ENCODE measurements around the gene CNN2. TPM values are rescaled to one million over a fixed set of nuclear protein-coding genes. Genes with fewer than 3 reads are reported as not detected.

Gene CNN2
- total and polyA plus RNA-seq, 2 donors, result 73.3 to 97.1 TPM

GRCh38 chr19:1062387-1063029 lies 36.1 kb downstream of the CNN2 start:
- Histone ChIP-seq H3K27ac (ENCODE audit: low read depth) (no peak overlapping the region), H3K4me3 (ENCODE audit: low read depth, low read length) (no peak overlapping the region), H3K36me3 (ENCODE audit: insufficient read depth) (no peaks in the 10 kb centered on the region), H3K4me1 (ENCODE audit: insufficient read depth) (peaks cover 2% of the 10 kb centered on the region)
- no peak for DNase-seq (ENCODE audit: extremely low spot score)
- 78% methylated on average over 17 of the region's 17 CpGs for WGBS

GRCh38 chr19:1063030-1063908 lies 36.9 kb downstream of the CNN2 start:
- DNase-seq (ENCODE audit: extremely low spot score), result no peak
- H3K36me3 ChIP-seq (ENCODE audit: insufficient read depth), result no peaks in the 10 kb centered on the region
- H3K4me1 ChIP-seq (ENCODE audit: insufficient read depth), result peaks cover 2% of the 10 kb centered on the region
- no peak overlapping the region for H3K4me3 ChIP-seq (ENCODE audit: low read depth, low read length)
- 81% methylated on average over 37 of the region's 37 CpGs for WGBS
- no peak overlapping the region for H3K27ac ChIP-seq (ENCODE audit: low read depth)

GRCh38 chr19:1063909-1064660 lies 37.7 kb downstream of the CNN2 start:
- Histone ChIP-seq H3K36me3 (ENCODE audit: insufficient read depth) (no peaks in the 10 kb centered on the region), H3K4me3 (ENCODE audit: low read depth, low read length) (no peak overlapping the region), H3K27ac (ENCODE audit: low read depth) (no peak overlapping the region), H3K4me1 (ENCODE audit: insufficient read depth) (peaks cover 2% of the 10 kb centered on the region)
- WGBS, result 76% methylated on average over 37 of the region's 37 CpGs
- DNase-seq (ENCODE audit: extremely low spot score), result no peak

GRCh38 chr19:1064661-1065605 lies 38.5 kb downstream of the CNN2 start:
- DNase-seq (ENCODE audit: extremely low spot score), result no peak
- 10% methylated on average over 60 of the region's 60 CpGs for WGBS
- no peak overlapping the region for H3K27ac ChIP-seq (ENCODE audit: low read depth)
- no peak overlapping the region for H3K4me3 ChIP-seq (ENCODE audit: low read depth, low read length)
- H3K4me1 ChIP-seq (ENCODE audit: insufficient read depth), result peaks cover 2% of the 10 kb centered on the region
- no peaks in the 10 kb centered on the region for H3K36me3 ChIP-seq (ENCODE audit: insufficient read depth)

- Histone ChIP-seq H3K4me1 (ENCODE audit: insufficient read depth) (peaks cover 2% of the 10 kb centered on the region), H3K36me3 (ENCODE audit: insufficient read depth) (no peaks in the 10 kb centered on the region), H3K27ac (ENCODE audit: low read depth) (no peak overlapping the region), H3K4me3 (ENCODE audit: low read depth, low read length) (no peak overlapping the region)
- no peak for DNase-seq (ENCODE audit: extremely low spot score)
- WGBS, result 56% methylated on average over 17 of the region's 17 CpGs
Measured at GRCh38 chr19:1065606-1066109, 39.2 kb downstream of the CNN2 start.

- no peak for DNase-seq (ENCODE audit: extremely low spot score)
- H3K4me3 ChIP-seq (ENCODE audit: low read depth, low read length), result no peak overlapping the region
- no peak overlapping the region for H3K27ac ChIP-seq (ENCODE audit: low read depth)
- WGBS, result 31% methylated on average over 17 of the region's 17 CpGs
- H3K4me1 ChIP-seq (ENCODE audit: insufficient read depth), result peaks cover 3% of the 10 kb centered on the region
- H3K36me3 ChIP-seq (ENCODE audit: insufficient read depth), result no peaks in the 10 kb centered on the region
Measured at GRCh38 chr19:1066251-1066747, 39.9 kb downstream of the CNN2 start.

- Histone ChIP-seq H3K4me1 (ENCODE audit: insufficient read depth) (peaks cover 3% of the 10 kb centered on the region), H3K4me3 (ENCODE audit: low read depth, low read length) (peak within 1 kb of the TSS; percentile 42), H3K27ac (ENCODE audit: low read depth) (no peak within 1 kb of the TSS), H3K36me3 (ENCODE audit: insufficient read depth) (no peaks in the 10 kb centered on the region)
- DNase-seq (ENCODE audit: extremely low spot score), result no peak
- WGBS, result 5% methylated on average over 61 of the region's 61 CpGs
Measured at GRCh38 chr19:1066748-1067340, 40.4 kb downstream of the CNN2 start, which contains the start of gene ARHGAP45. ARHGAP45 (plus strand) TSS chr19:1067167; CDS start chr19:1067406, 239 bp downstream.

- H3K27ac ChIP-seq (ENCODE audit: low read depth), result no peak overlapping the region
- H3K4me1 ChIP-seq (ENCODE audit: insufficient read depth), result peaks cover 3% of the 10 kb centered on the region
- H3K4me3 ChIP-seq (ENCODE audit: low read depth, low read length), result peak overlapping the region; percentile 42
- DNase-seq (ENCODE audit: extremely low spot score), result no peak
- no peaks in the 10 kb centered on the region for H3K36me3 ChIP-seq (ENCODE audit: insufficient read depth)
- WGBS, result 3% methylated on average over 38 of the region's 38 CpGs
Measured at GRCh38 chr19:1067341-1067957, 41.0 kb downstream of the CNN2 start.

GRCh38 chr19:1068009-1069001 lies 41.9 kb downstream of the CNN2 start:
- H3K36me3 ChIP-seq (ENCODE audit: insufficient read depth), result no peaks in the 10 kb centered on the region
- no peak for DNase-seq (ENCODE audit: extremely low spot score)
- H3K27ac ChIP-seq (ENCODE audit: low read depth), result no peak overlapping the region
- WGBS, result 64% methylated on average over 45 of the region's 45 CpGs
- H3K4me3 ChIP-seq (ENCODE audit: low read depth, low read length), result peak overlapping the region; percentile 42
- peaks cover 3% of the 10 kb centered on the region for H3K4me1 ChIP-seq (ENCODE audit: insufficient read depth)

GRCh38 chr19:1069009-1069779 lies 42.8 kb downstream of the CNN2 start:
- Histone ChIP-seq H3K4me1 (ENCODE audit: insufficient read depth) (peaks cover 3% of the 10 kb centered on the region), H3K4me3 (ENCODE audit: low read depth, low read length) (peak overlapping the region; percentile 42), H3K36me3 (ENCODE audit: insufficient read depth) (no peaks in the 10 kb centered on the region), H3K27ac (ENCODE audit: low read depth) (no peak overlapping the region)
- DNase-seq (ENCODE audit: extremely low spot score), result no peak
- WGBS, result 57% methylated on average over 25 of the region's 25 CpGs
